Colonic mucosa (tissue), 4 donors: Measurements from ENCODE around the gene CHRNA4. TPM values are rescaled to one million over a fixed set of nuclear protein-coding genes. Genes with fewer than 3 reads are reported as not detected.

Experiments
- DNase-seq: peaks from one replicate; pipeline ENCODE4 v3.0.0-alpha.2; 2020
- H3K27ac ChIP-seq: fragments of 200-600 bp; one replicate; pipeline ENCODE4 v1.8.0; 2021
- H3K27me3 ChIP-seq: fragments of 200-600 bp; one replicate; pipeline ENCODE4 v1.8.0; 2021
- H3K36me3 ChIP-seq: fragments of 200-600 bp; one replicate; pipeline ENCODE4 v1.8.0; 2021
- H3K4me1 ChIP-seq: fragments of 200-600 bp; one replicate; pipeline ENCODE4 v1.8.0; 2021; ENCODE audit warnings: mild to moderate bottlenecking
- H3K4me3 ChIP-seq: fragments of 200-600 bp; one replicate; pipeline ENCODE4 v1.8.0; 2021
- H3K9ac ChIP-seq, 2 donors: one replicate each; pipeline ENCODE4 v1.7.0; 2013; ENCODE audit warnings: control low read depth in 2 of 2, low read depth in 2 of 2, low read length in 2 of 2
- H3K9me3 ChIP-seq: fragments of 200-600 bp; one replicate; pipeline ENCODE4 v1.8.0; 2021
- CTCF ChIP-seq: fragments of 200-600 bp; IDR thresholded peaks from one replicate; pipeline ENCODE4 v1.8.0; 2022; ENCODE audit warnings: antibody characterized with exemption, mild to moderate bottlenecking
- intact Hi-C: fragments of 100-400 bp; cut with DNase I; formaldehyde crosslinking; loops from one replicate; pipeline ENCODE4 v1.14.1; 2022
- total RNA-seq, 2 donors: library from RNA; stranded (reverse); fragmentation: NEBNext Ultra II Directional in 1 of 2; extraction: Animal tissue kit (Norgen Biotek cat#: 25700) in 1 of 2; gene quantifications; one replicate each; pipeline ENCODE4 v1.2.1, GENCODE V29; 2021
- donor health status: healthy.
- donor health status: DM: no; HTN: no; CAD: no.
- donor health status: DM: no; HTN: no; CAD: no.

The CHRNA4 gene
- total RNA-seq, 2 donors from 2014 or later, result 0.05 TPM; not detected in 1

- no peak for TF ChIP-seq CTCF
- Histone ChIP-seq H3K9me3 (no peaks in the 10 kb centered on the region), H3K36me3 (no peaks in the 10 kb centered on the region), H3K4me3 (no peak overlapping the region), H3K27me3 (no peaks in the 10 kb centered on the region), H3K4me1 (no peaks in the 10 kb centered on the region), H3K27ac (no peak overlapping the region), H3K9ac (no peak overlapping the region)
- DNase-seq, result no peak
- intact Hi-C loops, result no loop called here
These were observed 45.6 kb upstream of the CHRNA4 start for GRCh38 chr20:63406617-63407245.

GRCh38 chr20:63406011-63406410 is 44.9 kb upstream of the CHRNA4 start:
- no peak for TF ChIP-seq CTCF

GRCh38 chr20:63405102-63405730 is 44.1 kb upstream of the CHRNA4 start:
- Histone ChIP-seq H3K9me3 (no peaks in the 10 kb centered on the region), H3K4me3 (no peak overlapping the region), H3K9ac (no peak overlapping the region), H3K27me3 (no peaks in the 10 kb centered on the region), H3K4me1 (no peaks in the 10 kb centered on the region), H3K36me3 (no peaks in the 10 kb centered on the region), H3K27ac (no peak overlapping the region)
- TF ChIP-seq CTCF, result no peak
- intact Hi-C loops, result no loop called here
- no peak for DNase-seq

More at GRCh38 chr20:63406011-63406410, 44.9 kb upstream of the CHRNA4 start:
- intact Hi-C loops, result no loop called here
- Histone ChIP-seq H3K27ac (no peak overlapping the region), H3K4me3 (no peak overlapping the region), H3K9ac (no peak overlapping the region), H3K4me1 (no peaks in the 10 kb centered on the region), H3K27me3 (no peaks in the 10 kb centered on the region), H3K36me3 (no peaks in the 10 kb centered on the region), H3K9me3 (no peaks in the 10 kb centered on the region)
- no peak for DNase-seq

GRCh38 chr20:63404129-63405085 is 43.3 kb upstream of the CHRNA4 start:
- Histone ChIP-seq H3K4me3 (no peak overlapping the region), H3K36me3 (no peaks in the 10 kb centered on the region), H3K27me3 (no peaks in the 10 kb centered on the region), H3K9ac (no peak overlapping the region), H3K9me3 (no peaks in the 10 kb centered on the region), H3K4me1 (no peaks in the 10 kb centered on the region), H3K27ac (no peak overlapping the region)
- intact Hi-C loops, result no loop called here
- TF ChIP-seq CTCF, result no peak
- DNase-seq, result peak; percentile 34

- Histone ChIP-seq H3K4me3 (no peak overlapping the region), H3K4me1 (no peaks in the 10 kb centered on the region), H3K36me3 (no peaks in the 10 kb centered on the region), H3K27ac (no peak overlapping the region), H3K27me3 (no peaks in the 10 kb centered on the region), H3K9me3 (no peaks in the 10 kb centered on the region), H3K9ac (no peak overlapping the region)
- no peak for DNase-seq
- intact Hi-C loops, result no loop called here
- no peak for TF ChIP-seq CTCF
These were observed 42.4 kb upstream of the CHRNA4 start for GRCh38 chr20:63403403-63404105.
